ENCODE measurements around the gene ST3GAL3. TPM values are rescaled to one million over a fixed set of nuclear protein-coding genes. Genes with fewer than 3 reads are reported as not detected.

Gene ST3GAL3
- total and polyA plus RNA-seq, 2 of the 13 experiments (the other 11 are each of a cell fraction or from before 2014, with no cell fraction given) = 5.1 to 8.1 TPM

DNA sequence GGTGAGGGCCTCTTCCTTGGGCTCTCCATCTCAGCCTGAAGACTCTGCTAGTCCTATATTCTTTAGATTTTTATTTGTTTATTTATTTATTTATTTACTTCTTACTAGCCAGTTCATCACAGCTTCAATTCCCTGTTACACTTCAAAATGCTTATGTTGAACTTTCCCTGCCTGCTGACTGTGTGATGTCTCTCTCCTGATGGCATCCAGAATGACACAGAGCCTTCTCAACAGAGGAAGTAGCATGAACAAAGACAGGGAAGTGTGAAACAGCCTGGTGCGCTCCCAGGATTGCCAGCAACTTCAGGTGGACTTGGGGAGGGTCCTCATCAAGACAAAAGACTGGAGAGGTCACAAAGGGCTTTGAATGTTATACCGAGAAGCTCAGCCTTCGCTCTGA, 235.1 kb downstream of the ST3GAL3 start:
- no peak for DNase-seq (ENCODE audit: low spot score)
- Histone ChIP-seq H3K9me3 (ENCODE audit: low read length) (no peaks in the 10 kb centered on the region), H3K79me2 (ENCODE audit: insufficient read depth, low read length) (peaks cover 4% of the 10 kb centered on the region), H3K27ac (ENCODE audit: extremely low read length, insufficient read depth, low read length) (no peak overlapping the region), H4K20me1 (ENCODE audit: insufficient read depth, low read length) (no peaks in the 10 kb centered on the region), H3K4me1 (ENCODE audit: insufficient read depth, low read length) (peaks cover 15% of the 10 kb centered on the region), H3K27me3 (ENCODE audit: control insufficient read depth in 1 of 2, insufficient read depth in 2 of 2, low read length in 2 of 2) (no peaks in the 10 kb centered on the region; a peak in 1 of 5 replicates), H3K9ac (ENCODE audit: insufficient read depth, low read depth, low read length) (no peak overlapping the region), H3K4me3 (replicated peaks in 1 of 3; ENCODE audit: insufficient read depth in 1 of 3, low read depth in 2 of 3, low read length in 3 of 3) (no peak overlapping the region), H3K36me3 (replicated peaks in 1 of 2; ENCODE audit: control insufficient read depth in 1 of 2, insufficient read depth in 2 of 2, low read length in 2 of 2) (no peaks in the 10 kb centered on the region), H3K4me2 (ENCODE audit: low read depth, low read length) (no peak overlapping the region), H2AFZ (ENCODE audit: low read length) (no peak overlapping the region)
- intact Hi-C loops (cut with micrococcal nuclease; ENCODE audit: unreplicated experiment) = no loop called here
- POLR2A ChIA-PET = interaction anchor here (1.1 kb wide), 1 partner anchor 235 kb away, joined by 4 read pairs; the partner anchor contains the start of gene ST3GAL3
- no peak for ATAC-seq
- no peak for FAIRE-seq
- in situ Hi-C loops (cut with HindIII; ENCODE audit: extremely low pct_ligation_motif_present, low pct_unique_long_range_greater_than_20kb) = no loop called here
- CTCF ChIA-PET (ENCODE audit: low intra/inter-chr PET ratio, low total read pairs) = no interaction called here
- BruUV-seq (replicated peaks) = no TSS peak
- WGBS (ENCODE audit: low lambda C conversion rate) = 95% methylated on average over 3 of the region's 3 CpGs
- TF ChIP-seq ZNF563 (CRISPR knock-in tag; IDR thresholded peaks at IDR 0.05) (no peak), ZNF616 (CRISPR knock-in tag; IDR thresholded peaks at IDR 0.05; ENCODE audit: low read depth) (no peak), NBN (conservative IDR thresholded peaks at IDR 0.05) (no peak), STAT6 (CRISPR knock-in tag; IDR thresholded peaks at IDR 0.05; ENCODE audit: borderline replicate concordance) (no peak), ZNF589 (CRISPR knock-in tag; conservative IDR thresholded peaks at IDR 0.05) (no peak), ZNF333 (CRISPR knock-in tag; IDR thresholded peaks at IDR 0.05; ENCODE audit: borderline replicate concordance) (no peak), ZNF7 (CRISPR knock-in tag; IDR thresholded peaks at IDR 0.05) (no peak), SMARCE1 (IDR thresholded peaks at IDR 0.05; ENCODE audit: borderline replicate concordance) (no peak), RAD21 (CRISPR knock-in tag; IDR thresholded peaks at IDR 0.05) (no peak), NPAS2 (CRISPR knock-in tag; IDR thresholded peaks at IDR 0.05; ENCODE audit: borderline replicate concordance) (no peak), PHB2 (IDR thresholded peaks at IDR 0.05; ENCODE audit: partially characterized antibody) (no peak)

Measured in HepG2 (cell line).